T-helper 2 cell treated with Interferon-gamma antibody and Interleukin-4, amounts not matched to agents 5 μg/mL and 100 μg/mL, for 36 hours (primary cell): ENCODE data around the gene ACSF3.

Source experiments
- DNase-seq: peaks from one replicate; pipeline ENCODE4 v3.0.0; 2021; ENCODE audit warnings: low spot score
- H3K27ac Mint-ChIP-seq: one replicate; pipeline ENCODE4 v1.8.0; 2021; ENCODE audit warnings: mild to moderate bottlenecking, mixed read lengths
- H3K27me3 Mint-ChIP-seq: one replicate; pipeline ENCODE4 v1.8.0; 2021; ENCODE audit warnings: low read depth, mixed read lengths
- H3K36me3 Mint-ChIP-seq: one replicate; pipeline ENCODE4 v1.8.0; 2021; ENCODE audit warnings: low read depth, mixed read lengths
- H3K4me1 Mint-ChIP-seq: one replicate; pipeline ENCODE4 v1.8.0; 2021; ENCODE audit warnings: low read depth, mixed read lengths
- H3K4me3 Mint-ChIP-seq: one replicate; pipeline ENCODE4 v1.8.0; 2022; ENCODE audit warnings: mild to moderate bottlenecking, moderate library complexity, mixed read lengths
- H3K9me3 Mint-ChIP-seq: one replicate; pipeline ENCODE4 v1.8.0; 2021; ENCODE audit warnings: mixed read lengths

ACSF3 gene

GRCh38 chr16:89135971-89136765 lies 42.5 kb downstream of the ACSF3 start:
- no peak overlapping the region for H3K4me3 Mint-ChIP-seq
- no peak for DNase-seq
- H3K27ac Mint-ChIP-seq: no peak overlapping the region
- H3K4me1 Mint-ChIP-seq: no peaks in the 10 kb centered on the region
- H3K27me3 Mint-ChIP-seq: no peaks in the 10 kb centered on the region
- peaks cover 16% of the 10 kb centered on the region for H3K36me3 Mint-ChIP-seq
- no peaks in the 10 kb centered on the region for H3K9me3 Mint-ChIP-seq

DNA sequence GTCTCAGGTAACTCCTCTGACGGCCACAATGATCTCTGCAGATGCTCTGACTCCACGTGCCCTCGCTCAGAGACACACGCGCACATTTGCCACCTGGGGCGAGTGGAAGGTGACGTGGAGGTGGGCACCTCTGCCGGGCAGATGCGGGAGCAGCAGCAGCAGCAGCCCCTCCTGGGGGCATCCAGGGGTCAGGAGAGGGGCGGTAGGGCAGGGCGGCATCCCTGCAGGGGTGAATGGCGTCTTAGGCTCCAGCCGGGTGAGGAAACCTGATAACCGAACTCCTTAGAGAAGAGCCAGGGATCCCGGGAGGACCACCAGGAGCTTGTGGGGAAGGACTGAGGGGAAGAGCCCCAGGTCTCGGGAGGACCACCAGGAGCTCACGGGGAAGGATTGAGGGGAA lies 43.3 kb downstream of the ACSF3 start:
- no peak for DNase-seq
- no peak overlapping the region for H3K4me3 Mint-ChIP-seq

GRCh38 chr16:89137666-89138512 lies 44.2 kb downstream of the ACSF3 start:
- DNase-seq: no peak

More for the DNA sequence above, 43.3 kb downstream of the ACSF3 start:
- H3K27ac Mint-ChIP-seq: no peak overlapping the region
- H3K27me3 Mint-ChIP-seq: no peaks in the 10 kb centered on the region
- H3K36me3 Mint-ChIP-seq: peaks cover 14% of the 10 kb centered on the region
- H3K9me3 Mint-ChIP-seq: no peaks in the 10 kb centered on the region
- H3K4me1 Mint-ChIP-seq: no peaks in the 10 kb centered on the region

DNA sequence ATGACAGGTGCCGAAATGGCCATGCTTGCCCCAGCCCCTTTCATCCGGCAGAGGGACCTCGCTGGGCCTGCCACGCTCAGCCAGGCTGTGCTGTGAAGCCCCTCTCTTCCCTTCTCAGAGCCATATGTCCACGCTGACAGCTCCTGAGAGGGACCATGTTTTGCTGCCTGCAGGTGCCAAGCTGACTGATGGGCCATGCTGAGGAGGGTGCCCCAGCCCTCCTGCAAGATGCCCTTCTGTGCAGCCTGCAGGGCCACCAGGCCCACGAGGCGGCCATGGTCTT lies 44.8 kb downstream of the ACSF3 start:
- H3K27ac Mint-ChIP-seq: no peak overlapping the region
- H3K27me3 Mint-ChIP-seq: no peaks in the 10 kb centered on the region
- no peaks in the 10 kb centered on the region for H3K4me1 Mint-ChIP-seq
- no peak for DNase-seq
- no peaks in the 10 kb centered on the region for H3K9me3 Mint-ChIP-seq
- H3K36me3 Mint-ChIP-seq: peaks cover 16% of the 10 kb centered on the region
- no peak overlapping the region for H3K4me3 Mint-ChIP-seq

More at GRCh38 chr16:89137666-89138512, 44.2 kb downstream of the ACSF3 start:
- no peaks in the 10 kb centered on the region for H3K4me1 Mint-ChIP-seq
- H3K4me3 Mint-ChIP-seq: no peak overlapping the region
- peaks cover 16% of the 10 kb centered on the region for H3K36me3 Mint-ChIP-seq
- H3K27ac Mint-ChIP-seq: no peak overlapping the region
- no peaks in the 10 kb centered on the region for H3K9me3 Mint-ChIP-seq
- H3K27me3 Mint-ChIP-seq: no peaks in the 10 kb centered on the region

- H3K4me3 Mint-ChIP-seq: no peak overlapping the region
- no peak overlapping the region for H3K27ac Mint-ChIP-seq
- DNase-seq: no peak
- H3K9me3 Mint-ChIP-seq: no peaks in the 10 kb centered on the region
- H3K27me3 Mint-ChIP-seq: no peaks in the 10 kb centered on the region
- peaks cover 14% of the 10 kb centered on the region for H3K36me3 Mint-ChIP-seq
- no peaks in the 10 kb centered on the region for H3K4me1 Mint-ChIP-seq
These were observed 45.3 kb downstream of the ACSF3 start for GRCh38 chr16:89138843-89139520.

- no peak overlapping the region for H3K27ac Mint-ChIP-seq
- H3K9me3 Mint-ChIP-seq: no peaks in the 10 kb centered on the region
- no peaks in the 10 kb centered on the region for H3K27me3 Mint-ChIP-seq
- no peaks in the 10 kb centered on the region for H3K4me1 Mint-ChIP-seq
- no peak for DNase-seq
- H3K36me3 Mint-ChIP-seq: peaks cover 8% of the 10 kb centered on the region
- H3K4me3 Mint-ChIP-seq: no peak overlapping the region
These were observed 46.3 kb downstream of the ACSF3 start for GRCh38 chr16:89139907-89140361.

DNA sequence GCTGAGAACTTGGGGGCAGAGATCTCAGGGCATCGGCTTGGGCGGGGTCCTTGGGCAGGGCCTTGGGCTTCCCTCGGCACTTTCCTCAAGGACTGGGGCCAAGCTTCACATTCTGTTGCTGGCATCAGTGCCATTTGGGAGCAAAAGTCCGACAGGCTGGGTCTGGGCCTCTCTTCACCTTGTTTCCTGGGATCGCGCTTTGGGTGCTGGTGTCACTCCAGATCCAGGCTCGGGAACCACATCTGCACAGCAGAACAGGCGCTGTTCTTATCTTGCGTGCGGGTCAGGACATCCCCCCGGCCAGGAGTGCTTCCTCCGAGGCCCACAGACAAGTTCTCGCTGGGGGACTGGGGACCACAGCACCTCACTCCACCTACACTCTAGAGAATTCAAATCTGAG lies 46.7 kb downstream of the ACSF3 start:
- DNase-seq: no peak
- no peaks in the 10 kb centered on the region for H3K27me3 Mint-ChIP-seq
- H3K4me3 Mint-ChIP-seq: no peak overlapping the region
- H3K36me3 Mint-ChIP-seq: peaks cover 8% of the 10 kb centered on the region
- H3K27ac Mint-ChIP-seq: no peak overlapping the region
- no peaks in the 10 kb centered on the region for H3K9me3 Mint-ChIP-seq
- no peaks in the 10 kb centered on the region for H3K4me1 Mint-ChIP-seq

- no peak overlapping the region for H3K27ac Mint-ChIP-seq
- no peaks in the 10 kb centered on the region for H3K27me3 Mint-ChIP-seq
- H3K9me3 Mint-ChIP-seq: no peaks in the 10 kb centered on the region
These were observed 47.6 kb downstream of the ACSF3 start for GRCh38 chr16:89140981-89141883.

DNA sequence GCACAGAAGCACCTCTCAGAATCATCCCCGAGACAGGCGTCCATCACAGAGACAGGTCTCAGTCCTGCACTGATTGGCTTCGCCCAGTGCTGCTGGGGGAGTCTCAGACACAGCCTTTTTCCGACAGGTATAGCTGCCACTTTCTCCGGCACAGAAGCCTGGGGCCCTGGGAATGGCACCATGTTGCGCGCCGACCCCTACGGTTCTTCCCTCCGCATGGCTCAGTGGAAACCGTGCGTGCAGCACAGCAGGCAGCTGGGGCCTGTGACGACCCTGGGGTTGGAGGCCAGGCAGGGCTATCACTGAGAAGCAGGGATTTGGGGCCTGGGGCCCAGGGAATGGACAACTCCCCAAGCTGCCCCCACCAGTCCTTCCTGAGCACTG lies 48.2 kb downstream of the ACSF3 start:
- Mint-ChIP-seq H3K4me3 (no peak overlapping the region), H3K27ac (no peak overlapping the region), H3K36me3 (peaks cover 16% of the 10 kb centered on the region), H3K9me3 (no peaks in the 10 kb centered on the region), H3K27me3 (no peaks in the 10 kb centered on the region), H3K4me1 (no peaks in the 10 kb centered on the region)
- no peak for DNase-seq

More at GRCh38 chr16:89140981-89141883, 47.6 kb downstream of the ACSF3 start:
- Mint-ChIP-seq H3K4me1 (no peaks in the 10 kb centered on the region), H3K36me3 (peaks cover 11% of the 10 kb centered on the region), H3K4me3 (no peak overlapping the region)
- DNase-seq: no peak

- Mint-ChIP-seq H3K4me3 (no peak overlapping the region), H3K27ac (no peak overlapping the region), H3K4me1 (no peaks in the 10 kb centered on the region), H3K27me3 (no peaks in the 10 kb centered on the region), H3K36me3 (peaks cover 19% of the 10 kb centered on the region), H3K9me3 (no peaks in the 10 kb centered on the region)
- DNase-seq: no peak
These were observed 49.0 kb downstream of the ACSF3 start for GRCh38 chr16:89142474-89143195.

DNA sequence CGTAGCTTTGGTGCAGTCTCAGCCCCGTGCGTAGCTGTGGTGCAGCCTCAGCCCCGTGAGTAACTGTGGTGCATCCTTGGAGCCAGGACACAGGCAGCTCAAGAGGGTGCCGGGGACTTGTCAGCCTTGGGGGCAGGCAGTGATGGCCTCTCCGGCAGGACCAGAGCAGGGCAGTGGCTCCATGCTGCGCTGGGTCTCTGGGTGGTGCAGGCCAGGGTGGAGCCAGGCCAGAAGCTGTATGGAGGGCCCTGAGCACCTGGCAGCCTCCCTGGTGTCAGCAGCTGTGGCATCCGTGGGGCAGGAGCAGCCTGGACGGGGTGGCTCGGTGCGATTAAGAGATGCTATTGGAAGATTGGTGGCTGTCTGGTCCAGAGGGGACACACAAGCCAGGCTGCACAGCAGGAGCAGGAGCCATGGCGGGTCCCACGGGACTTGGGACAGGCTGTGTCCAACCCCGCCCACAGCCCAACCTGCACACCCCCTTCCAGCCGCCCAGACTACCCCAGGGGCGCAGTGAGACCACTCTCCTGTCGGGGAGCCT lies 49.6 kb downstream of the ACSF3 start:
- Mint-ChIP-seq H3K4me3 (no peak overlapping the region), H3K36me3 (peaks cover 26% of the 10 kb centered on the region), H3K27me3 (no peaks in the 10 kb centered on the region), H3K27ac (no peak overlapping the region), H3K9me3 (no peaks in the 10 kb centered on the region), H3K4me1 (no peaks in the 10 kb centered on the region)
- DNase-seq: no peak

DNA sequence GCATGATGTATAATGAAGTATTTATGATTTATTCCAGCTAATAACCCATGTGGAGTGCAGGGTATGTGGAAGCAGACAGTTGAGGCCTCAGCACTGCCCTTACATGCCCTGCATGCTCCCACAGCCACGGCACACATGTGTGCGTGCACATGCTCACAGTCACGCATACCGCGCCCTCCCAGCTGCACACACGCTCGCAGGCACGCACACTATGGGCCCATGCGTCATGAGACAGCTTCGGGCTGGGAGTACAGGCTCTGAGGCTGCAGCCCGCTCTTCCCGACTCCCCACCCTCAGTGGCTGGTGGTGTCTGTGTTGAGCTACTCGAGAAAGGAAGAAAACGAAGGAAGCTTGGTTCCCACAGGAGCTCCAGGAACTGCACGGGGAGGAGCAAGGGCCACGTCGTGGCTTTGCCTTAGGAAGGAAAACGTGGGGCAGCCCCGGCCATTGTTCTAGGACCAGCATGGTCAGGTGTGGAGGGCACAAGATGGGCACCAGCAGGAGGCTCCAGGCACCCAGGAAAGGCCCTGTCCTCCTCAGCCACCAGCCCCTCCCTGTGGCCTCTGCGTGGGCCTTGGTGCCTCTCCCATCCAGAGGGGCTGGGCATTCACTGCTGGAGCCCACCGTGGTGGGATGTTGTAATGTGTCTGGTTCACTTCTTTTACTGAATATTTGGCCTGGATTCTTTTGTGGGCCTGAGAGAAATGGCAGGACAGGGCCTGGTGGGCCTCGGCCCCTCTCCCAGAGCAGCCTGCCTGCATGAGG lies 50.4 kb downstream of the ACSF3 start:
- peaks cover 34% of the 10 kb centered on the region for H3K36me3 Mint-ChIP-seq
- no peaks in the 10 kb centered on the region for H3K27me3 Mint-ChIP-seq
- H3K27ac Mint-ChIP-seq: no peak overlapping the region
- no peak for DNase-seq
- no peak overlapping the region for H3K4me3 Mint-ChIP-seq
- peaks cover 5% of the 10 kb centered on the region for H3K9me3 Mint-ChIP-seq
- no peaks in the 10 kb centered on the region for H3K4me1 Mint-ChIP-seq
